Measurements from ENCODE around the gene SF3A2.

Gene SF3A2

DNA sequence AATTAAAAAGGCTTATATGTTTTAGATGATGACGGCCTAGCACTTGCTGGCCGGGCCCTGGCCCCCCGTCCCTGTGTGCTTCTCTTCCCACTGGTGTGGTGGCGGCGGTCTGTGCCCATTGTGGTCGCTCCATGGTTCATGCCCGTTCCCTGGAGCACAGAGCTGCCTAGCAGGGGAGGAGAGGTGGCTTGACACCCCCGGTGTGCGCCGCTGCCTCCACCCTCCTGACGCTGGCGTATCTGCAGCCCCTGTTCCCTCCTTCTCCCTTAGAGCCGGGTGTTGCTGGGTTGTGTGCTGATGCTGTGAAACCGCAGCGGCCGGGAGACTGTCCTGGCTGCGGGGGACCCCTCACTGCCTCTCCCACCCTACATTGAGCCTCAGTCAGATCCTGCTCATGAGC is 43.8 kb upstream of the SF3A2 start:
- no peak for TF ChIP-seq CTCF (IDR thresholded peaks at IDR 0.05; ENCODE audit: low read depth, low read length)
- no peak for DNase-seq (ENCODE audit: extremely low read depth, low read depth)

DNA sequence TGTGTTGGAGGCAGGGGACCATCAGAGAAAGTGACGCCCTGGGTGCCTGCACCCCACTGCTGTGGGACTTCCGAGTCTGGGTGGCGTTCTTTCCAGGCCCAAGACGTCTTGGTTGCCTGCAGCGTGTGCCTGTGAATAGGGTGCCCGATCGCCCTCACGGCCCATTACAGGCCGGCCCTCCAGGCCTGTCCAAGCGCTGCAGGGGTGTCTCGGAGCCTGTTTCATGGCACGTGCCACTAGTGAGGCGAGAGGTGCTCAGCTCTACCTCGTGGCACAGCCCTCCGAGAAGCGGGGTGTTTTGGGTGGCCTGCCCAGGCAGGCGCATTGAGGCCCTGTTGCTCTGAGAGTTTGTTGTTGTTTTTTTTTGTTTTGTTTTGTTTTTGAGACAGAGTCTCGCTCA is 42.8 kb upstream of the SF3A2 start:
- DNase-seq (ENCODE audit: extremely low read depth, low read depth) = no peak
- no peak for TF ChIP-seq CTCF (IDR thresholded peaks at IDR 0.05; ENCODE audit: low read depth, low read length)

DNA sequence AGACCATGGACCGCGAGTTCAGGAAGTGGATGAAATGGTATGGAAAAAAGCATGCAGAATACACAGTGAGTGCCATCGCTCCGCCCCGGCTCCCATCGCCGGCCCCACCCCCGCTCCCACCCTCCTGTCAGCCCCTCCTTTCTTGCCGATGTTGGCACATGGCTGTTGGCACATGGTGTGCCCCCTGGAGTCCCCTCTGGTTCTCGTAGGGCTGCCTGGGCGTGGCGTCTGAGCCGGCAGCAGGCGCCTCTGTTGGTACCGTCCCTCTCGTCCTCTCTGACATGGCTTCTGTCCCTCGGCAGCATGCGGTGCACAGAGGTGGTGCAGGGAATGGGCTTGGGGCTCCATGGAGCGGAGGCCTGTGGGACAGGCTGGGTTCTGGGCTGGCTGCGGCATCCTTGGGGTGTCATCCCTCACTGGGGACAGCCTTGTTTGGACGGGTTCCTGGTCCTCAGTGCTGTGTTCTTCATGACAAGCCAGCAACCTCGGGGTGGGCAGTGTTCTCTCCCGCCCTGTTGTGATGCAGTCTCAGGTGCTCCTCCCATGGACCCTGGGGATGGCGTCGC is 42.0 kb upstream of the SF3A2 start:
- DNase-seq (ENCODE audit: extremely low read depth, low read depth) = no peak
- TF ChIP-seq CTCF (IDR thresholded peaks at IDR 0.05; ENCODE audit: low read depth, low read length) = no peak

DNA sequence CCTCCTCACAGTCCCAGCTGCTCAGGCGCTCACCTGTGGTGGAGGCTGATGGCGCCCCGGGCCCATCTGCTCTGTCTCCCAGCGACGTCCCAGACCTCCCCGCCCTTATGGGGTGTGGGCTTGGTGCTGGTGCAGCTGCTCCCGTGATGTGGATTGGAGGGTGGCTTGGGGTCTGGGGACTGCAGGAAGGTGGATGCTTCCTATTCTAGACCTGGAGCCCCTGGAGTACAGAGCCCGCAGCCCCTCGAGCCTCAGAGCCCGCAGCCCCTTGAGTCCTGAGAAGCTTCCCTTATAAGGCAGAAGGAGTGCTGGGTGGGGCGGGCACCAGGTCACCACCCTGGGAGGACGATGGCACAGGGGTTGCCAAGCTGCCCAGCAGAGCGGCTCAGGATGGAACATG is 41.3 kb upstream of the SF3A2 start:
- DNase-seq (ENCODE audit: extremely low read depth, low read depth) = no peak
- no peak for TF ChIP-seq CTCF (IDR thresholded peaks at IDR 0.05; ENCODE audit: low read depth, low read length)

DNA sequence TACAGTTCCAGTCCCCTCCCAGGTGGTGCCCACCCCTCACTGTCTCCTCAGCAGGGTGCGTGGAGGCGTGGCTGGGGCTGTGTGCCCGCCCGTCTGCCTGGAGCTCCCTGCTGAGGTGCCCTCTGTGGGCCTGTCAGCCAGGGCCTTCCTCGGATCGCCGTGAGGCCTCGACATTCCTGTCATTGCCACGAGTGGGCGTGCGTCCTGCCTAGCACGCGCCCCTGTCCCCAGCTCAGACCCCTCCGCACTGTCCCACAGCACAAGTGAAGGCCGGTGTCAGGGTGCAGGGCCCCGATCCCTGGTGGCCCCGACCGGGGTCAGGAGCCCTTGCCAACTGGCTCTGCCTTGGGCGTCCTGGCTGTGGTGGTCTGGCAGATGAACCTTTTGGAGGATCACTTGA is 40.7 kb upstream of the SF3A2 start:
- no peak for TF ChIP-seq CTCF (IDR thresholded peaks at IDR 0.05; ENCODE audit: low read depth, low read length)

DNA sequence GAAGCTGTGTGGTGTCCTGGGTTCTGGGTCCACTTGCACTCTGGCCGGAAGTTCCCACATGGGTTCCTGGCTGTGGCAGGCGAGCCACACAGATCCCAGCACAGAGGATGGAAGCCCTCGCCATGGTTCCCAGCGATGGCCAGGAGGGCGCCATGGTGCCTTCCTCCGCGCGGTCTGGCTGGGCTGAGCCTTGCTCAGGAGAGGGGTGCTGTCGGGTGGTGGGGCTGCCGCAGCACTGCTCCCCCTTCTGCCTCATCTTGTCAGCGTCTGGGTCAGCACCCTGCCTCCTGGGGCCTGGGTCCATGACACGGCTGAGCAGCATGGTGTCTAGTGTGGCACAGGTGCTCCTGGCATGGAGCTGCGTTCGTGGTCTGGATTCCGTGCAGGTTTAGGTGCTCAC is 39.4 kb upstream of the SF3A2 start:
- DNase-seq (ENCODE audit: extremely low read depth, low read depth) = no peak
- TF ChIP-seq CTCF (IDR thresholded peaks at IDR 0.05; ENCODE audit: low read depth, low read length) = no peak

More for the DNA sequence above, 40.7 kb upstream of the SF3A2 start:
- no peak for DNase-seq (ENCODE audit: extremely low read depth, low read depth)

DNA sequence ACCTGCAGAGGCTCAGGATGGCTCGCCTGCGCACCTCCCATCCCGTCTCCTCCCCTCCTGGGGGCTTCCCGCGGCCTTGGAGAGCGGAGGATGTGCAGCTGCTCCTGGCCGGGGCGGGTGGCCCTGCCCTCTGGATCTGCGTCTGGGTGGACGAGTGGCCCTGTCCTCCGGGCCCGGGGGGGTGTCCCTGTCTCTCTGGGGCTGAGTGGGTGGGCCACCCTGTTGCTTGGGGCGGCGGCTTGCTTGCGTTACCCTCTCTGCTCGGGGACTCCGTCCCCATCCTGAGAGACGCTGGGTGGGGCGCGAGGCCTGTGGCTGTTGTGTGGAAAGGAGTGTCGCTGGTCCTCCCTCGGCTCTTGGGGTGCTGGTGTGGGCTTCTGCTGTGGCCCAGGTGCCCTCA is 38.3 kb upstream of the SF3A2 start:
- no peak for DNase-seq (ENCODE audit: extremely low read depth, low read depth)
- TF ChIP-seq CTCF (IDR thresholded peaks at IDR 0.05; ENCODE audit: low read depth, low read length) = no peak

All from AG09319 (cell line).